Measurements from ENCODE around the gene THAP12. TPM values are rescaled to one million over a fixed set of nuclear protein-coding genes. Genes with fewer than 3 reads are reported as not detected.

Gene THAP12
- total and polyA plus RNA-seq, 2 of the 13 experiments (the other 11 are each of a cell fraction or from before 2014, with no cell fraction given), result 18.8 to 51.3 TPM

GRCh38 chr11:76329084-76329648 lies 51.8 kb downstream of the THAP12 start (continued):
- peak; percentile 98 for TF ChIP-seq TEAD3 (CRISPR knock-in tag; optimal IDR thresholded peaks at IDR 0.05; ENCODE audit: borderline replicate concordance)
- peak; percentile 57 for TF ChIP-seq SKI (IDR thresholded peaks at IDR 0.05; ENCODE audit: partially characterized antibody)
- TF ChIP-seq SP5 (CRISPR knock-in tag; IDR thresholded peaks at IDR 0.05; ENCODE audit: borderline replicate concordance, low read depth), result no peak
- peak; percentile 50; the same call in 1 of the 2 replicates for TF ChIP-seq NCOR1 (IDR thresholded peaks at IDR 0.05; ENCODE audit: borderline replicate concordance, low read length)
- TF ChIP-seq FOXA1 (IDR thresholded peaks at IDR 0.05), result no peak
- TF ChIP-seq FOXA1 (CRISPR knock-in tag; IDR thresholded peaks at IDR 0.05), result peak; percentile 94
- TF ChIP-seq ZNF281 (CRISPR knock-in tag; IDR thresholded peaks at IDR 0.05; ENCODE audit: borderline replicate concordance), result peak; percentile 41; the same call in 1 of the 2 replicates
- no peak for TF ChIP-seq ZNF660 (CRISPR knock-in tag; IDR thresholded peaks at IDR 0.05; ENCODE audit: borderline replicate concordance, low read depth)
- TF ChIP-seq ZBTB7A (CRISPR knock-in tag; IDR thresholded peaks at IDR 0.05), result 0 out of 2 replicates have a peak, but pooled peaks have one; percentile 39
- TF ChIP-seq MAX (IDR thresholded peaks at IDR 0.05), result peak; percentile 32; the same call in 1 of the 2 replicates
- TF ChIP-seq MIER3 (CRISPR knock-in tag; IDR thresholded peaks at IDR 0.05; ENCODE audit: borderline replicate concordance), result peak; percentile 32; the same call in 1 of the 2 replicates
- peak; percentile 31; the same call in 1 of the 2 replicates for TF ChIP-seq SAP130 (CRISPR knock-in tag; IDR thresholded peaks at IDR 0.05; ENCODE audit: low read depth)
- TF ChIP-seq ZKSCAN8 (CRISPR knock-in tag; IDR thresholded peaks at IDR 0.05; ENCODE audit: borderline replicate concordance), result 0 out of 2 replicates have a peak, but pooled peaks have one; percentile 30
- TF ChIP-seq ZNF331 (CRISPR knock-in tag; IDR thresholded peaks at IDR 0.05), result peak; percentile 49; the same call in 1 of the 2 replicates
- peak; percentile 49; the same call in 1 of the 2 replicates for TF ChIP-seq ZNF770 (CRISPR knock-in tag; IDR thresholded peaks at IDR 0.05)
- 0 out of 2 replicates have a peak, but pooled peaks have one; percentile 58 for TF ChIP-seq KDM3A (CRISPR knock-in tag; IDR thresholded peaks at IDR 0.05; ENCODE audit: low read depth)
- TF ChIP-seq TCF7L2 (IDR thresholded peaks at IDR 0.05; ENCODE audit: low read depth, low read length), result peak; percentile 75
- TF ChIP-seq HNF1A (IDR thresholded peaks at IDR 0.05; ENCODE audit: low read depth), result no peak
- TF ChIP-seq HNF1A (CRISPR knock-in tag; IDR thresholded peaks at IDR 0.05; ENCODE audit: borderline replicate concordance), result peak; percentile 47; the same call in 1 of the 2 replicates
- no peak for TF ChIP-seq ZNF772 (CRISPR knock-in tag; IDR thresholded peaks at IDR 0.05)
- no peak for TF ChIP-seq BRD4 (CRISPR knock-in tag; IDR thresholded peaks at IDR 0.05)
- TF ChIP-seq FOSL2 (CRISPR knock-in tag; IDR thresholded peaks at IDR 0.05), result peak; percentile 68

Data from HepG2 (cell line).